Adipocyte (in vitro differentiated cells): ENCODE results near the gene TUBA1A.
A peak's percentile ranks its signal among the peaks of the same experiment; 100 is the strongest.
"Not testable (repeated sequence)": the region's sequence is repeated elsewhere in the genome, so short reads cannot be mapped to it uniquely, and the experiment has no call there.

ENCODE experiments used
- DNase-seq: peaks from one replicate; pipeline ENCODE4 v3.0.0-alpha.2; 2015; ENCODE audit warnings: low read depth
- H3K27me3 ChIP-seq: replicated peaks from 2 replicates; pipeline ENCODE4 v1.7.0; 2013; ENCODE audit warnings: mild to moderate bottlenecking, low read length, moderate library complexity; ENCODE audit not compliant: control insufficient read depth, insufficient read depth
- H3K36me3 ChIP-seq: 2 replicates; pipeline ENCODE4 v1.7.0; 2013; ENCODE audit warnings: low read length, mild to moderate bottlenecking, moderate library complexity; ENCODE audit not compliant: control insufficient read depth, insufficient read depth, severe bottlenecking
- H3K4me1 ChIP-seq: 2 replicates; pipeline ENCODE4 v1.7.0; 2013; ENCODE audit warnings: mild to moderate bottlenecking, low read length, moderate library complexity; ENCODE audit not compliant: control insufficient read depth, insufficient read depth
- H3K4me3 ChIP-seq: 2 replicates; pipeline ENCODE4 v1.7.0; 2013; ENCODE audit warnings: mild to moderate bottlenecking, low read length, moderate library complexity
- H3K9ac ChIP-seq: 2 replicates; pipeline ENCODE4 v1.7.0; 2013; ENCODE audit warnings: mild to moderate bottlenecking, low read length, moderate library complexity
- H3K9me3 ChIP-seq: 2 replicates; pipeline ENCODE4 v1.7.0; 2013; ENCODE audit warnings: mild to moderate bottlenecking, low read length, moderate library complexity; ENCODE audit not compliant: control insufficient read depth

TUBA1A gene

DNA sequence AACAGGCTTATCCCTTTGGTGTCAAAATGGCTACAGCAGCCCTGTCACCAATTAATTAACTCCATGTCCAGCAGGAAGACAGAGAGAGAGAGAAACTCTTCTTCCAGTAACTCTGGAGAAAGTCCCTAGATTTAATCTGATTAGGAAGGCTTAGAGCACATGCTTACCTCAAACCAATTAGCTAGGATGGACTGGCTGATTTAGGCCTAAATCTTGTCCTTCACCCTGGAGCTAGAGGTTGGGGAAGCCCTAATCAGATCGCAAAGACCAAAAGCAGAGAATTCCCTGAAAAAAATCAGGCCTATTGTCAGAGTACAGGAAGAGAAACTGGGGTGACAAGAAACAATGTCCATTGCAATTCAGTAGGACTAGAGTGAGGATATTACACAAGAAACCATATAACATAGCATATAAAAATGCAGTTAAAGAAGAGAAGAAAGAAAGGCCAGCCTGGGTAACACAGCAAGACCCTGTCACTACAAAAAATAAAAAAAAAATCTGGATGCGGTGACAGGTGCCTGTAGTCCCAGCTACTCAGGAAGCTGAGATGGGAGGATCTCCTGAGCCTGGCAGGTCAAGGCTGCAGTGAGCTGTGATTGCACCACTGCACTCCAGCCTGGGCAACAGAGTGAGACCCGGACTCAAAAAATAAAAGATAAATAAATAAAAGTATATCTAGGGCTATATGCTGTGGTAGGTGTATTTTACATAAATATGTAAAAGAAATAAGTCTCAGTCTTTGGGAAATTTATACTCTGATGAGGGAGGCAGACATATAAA lies 34.9 kb upstream of the TUBA1A start:
- no peaks in the 10 kb centered on the region for H3K27me3 ChIP-seq
- DNase-seq, result no peak
- H3K4me1 ChIP-seq, result peaks cover 8% of the 10 kb centered on the region
- no peaks in the 10 kb centered on the region for H3K9me3 ChIP-seq
- H3K9ac ChIP-seq, result no peak overlapping the region
- no peaks in the 10 kb centered on the region for H3K36me3 ChIP-seq
- H3K4me3 ChIP-seq, result no peak overlapping the region

GRCh38 chr12:49223122-49223521 lies 34.2 kb upstream of the TUBA1A start:
- Histone ChIP-seq H3K9me3 (no peaks in the 10 kb centered on the region), H3K36me3 (no peaks in the 10 kb centered on the region), H3K27me3 (no peaks in the 10 kb centered on the region), H3K4me3 (no peak overlapping the region), H3K4me1 (peaks cover 8% of the 10 kb centered on the region), H3K9ac (peak overlapping the region; percentile 56)
- no peak for DNase-seq

GRCh38 chr12:49220972-49221371 lies 32.1 kb upstream of the TUBA1A start:
- Histone ChIP-seq H3K9me3 (no peaks in the 10 kb centered on the region), H3K27me3 (no peaks in the 10 kb centered on the region), H3K36me3 (no peaks in the 10 kb centered on the region), H3K4me3 (no peak overlapping the region), H3K4me1 (peaks cover 8% of the 10 kb centered on the region), H3K9ac (no peak overlapping the region)
- no peak for DNase-seq

GRCh38 chr12:49219417-49220026 lies 30.6 kb upstream of the TUBA1A start:
- no peak for DNase-seq
- H3K27me3 ChIP-seq, result no peaks in the 10 kb centered on the region
- no peaks in the 10 kb centered on the region for H3K9me3 ChIP-seq
- H3K36me3 ChIP-seq, result no peaks in the 10 kb centered on the region
- no peak overlapping the region for H3K9ac ChIP-seq
- H3K4me1 ChIP-seq, result peaks cover 18% of the 10 kb centered on the region
- H3K4me3 ChIP-seq, result no peak overlapping the region

- DNase-seq, result no peak
- Histone ChIP-seq H3K9ac (no peak overlapping the region), H3K4me1 (peaks cover 18% of the 10 kb centered on the region), H3K27me3 (no peaks in the 10 kb centered on the region), H3K4me3 (no peak overlapping the region), H3K36me3 (no peaks in the 10 kb centered on the region), H3K9me3 (no peaks in the 10 kb centered on the region)
These were observed 23.7 kb upstream of the TUBA1A start for GRCh38 chr12:49212572-49212971.

DNA sequence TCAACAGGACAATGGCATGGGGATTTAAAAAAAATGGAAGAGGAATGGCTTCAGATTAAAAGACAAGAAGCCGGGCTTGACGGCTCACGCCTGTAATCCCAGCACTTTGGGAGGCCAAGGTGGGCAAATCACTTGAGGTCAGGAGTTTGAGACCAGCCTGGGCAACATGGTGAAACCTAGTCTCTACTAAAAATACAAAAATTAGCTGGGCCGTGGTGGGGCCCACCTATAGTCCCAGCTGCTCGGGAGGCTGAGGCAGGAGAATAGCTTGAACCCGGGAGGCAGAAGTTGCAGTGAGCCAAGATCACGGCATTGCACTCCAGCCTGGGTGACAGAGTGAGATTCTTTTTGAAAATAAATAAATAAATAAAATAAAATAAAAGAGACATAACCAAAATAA lies 21.8 kb upstream of the TUBA1A start:
- not testable (repeated sequence) for H3K27me3 ChIP-seq, H3K9me3 ChIP-seq, H3K9ac ChIP-seq, DNase-seq, H3K4me3 ChIP-seq, H3K36me3 ChIP-seq
- H3K4me1 ChIP-seq, result peaks cover 18% of the 10 kb centered on the region

DNA sequence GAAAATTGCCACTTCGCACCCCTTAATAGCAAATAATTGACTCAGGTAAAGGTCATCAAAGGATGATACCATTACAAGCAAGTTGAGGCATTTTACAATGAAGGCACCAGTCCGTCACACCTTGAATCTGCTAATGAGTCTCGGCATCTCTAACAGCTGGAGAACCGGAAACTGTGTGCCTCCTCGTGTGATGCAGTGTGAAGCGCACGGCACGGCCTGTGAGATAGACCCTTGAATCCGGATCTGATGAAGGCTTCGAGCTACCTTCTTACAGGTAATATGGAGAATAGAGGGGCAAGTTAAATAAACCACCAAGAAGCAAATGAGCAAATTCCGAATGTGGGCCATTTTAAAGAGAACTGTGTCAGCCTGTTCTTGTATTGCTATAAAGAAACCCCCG lies 19.8 kb upstream of the TUBA1A start:
- Histone ChIP-seq H3K27me3 (no peaks in the 10 kb centered on the region), H3K4me1 (peaks cover 3% of the 10 kb centered on the region), H3K9me3 (no peaks in the 10 kb centered on the region), H3K36me3 (no peaks in the 10 kb centered on the region), H3K9ac (no peak overlapping the region), H3K4me3 (no peak overlapping the region)
- no peak for DNase-seq

DNA sequence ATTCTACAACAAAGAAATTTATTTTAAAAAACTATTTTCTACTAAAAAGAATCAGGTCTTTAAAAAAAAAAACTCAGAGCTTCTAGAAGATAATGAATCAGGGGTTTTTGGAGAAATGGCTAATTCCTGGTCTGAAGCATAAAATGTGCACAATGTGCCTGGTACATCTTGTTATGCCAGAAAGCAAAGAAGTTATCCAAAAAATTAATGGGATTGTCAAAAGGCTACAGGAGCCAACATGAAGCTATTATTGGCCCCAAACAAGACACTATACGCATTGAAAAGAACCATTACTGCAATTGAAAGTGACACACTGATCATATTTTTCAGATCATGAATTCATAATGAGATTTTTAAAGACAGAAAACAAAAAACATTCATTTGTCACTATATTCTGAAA lies 19.3 kb upstream of the TUBA1A start:
- DNase-seq, result no peak
- Histone ChIP-seq H3K9ac (no peak overlapping the region), H3K27me3 (no peaks in the 10 kb centered on the region), H3K4me1 (no peaks in the 10 kb centered on the region), H3K4me3 (no peak overlapping the region), H3K36me3 (no peaks in the 10 kb centered on the region), H3K9me3 (no peaks in the 10 kb centered on the region)

- no peak overlapping the region for H3K9ac ChIP-seq
- peaks cover 8% of the 10 kb centered on the region for H3K4me1 ChIP-seq
- no peaks in the 10 kb centered on the region for H3K27me3 ChIP-seq
- no peak for DNase-seq
- no peaks in the 10 kb centered on the region for H3K9me3 ChIP-seq
- H3K36me3 ChIP-seq, result no peaks in the 10 kb centered on the region
- no peak overlapping the region for H3K4me3 ChIP-seq
These were observed 17.5 kb upstream of the TUBA1A start for GRCh38 chr12:49206389-49206788.

GRCh38 chr12:49201595-49202295 lies 12.9 kb upstream of the TUBA1A start:
- H3K4me3 ChIP-seq, result peak overlapping the region; percentile 27
- peaks cover 24% of the 10 kb centered on the region for H3K4me1 ChIP-seq
- no peaks in the 10 kb centered on the region for H3K36me3 ChIP-seq
- no peaks in the 10 kb centered on the region for H3K27me3 ChIP-seq
- DNase-seq, result peak; percentile 24
- no peaks in the 10 kb centered on the region for H3K9me3 ChIP-seq
- no peak overlapping the region for H3K9ac ChIP-seq

DNA sequence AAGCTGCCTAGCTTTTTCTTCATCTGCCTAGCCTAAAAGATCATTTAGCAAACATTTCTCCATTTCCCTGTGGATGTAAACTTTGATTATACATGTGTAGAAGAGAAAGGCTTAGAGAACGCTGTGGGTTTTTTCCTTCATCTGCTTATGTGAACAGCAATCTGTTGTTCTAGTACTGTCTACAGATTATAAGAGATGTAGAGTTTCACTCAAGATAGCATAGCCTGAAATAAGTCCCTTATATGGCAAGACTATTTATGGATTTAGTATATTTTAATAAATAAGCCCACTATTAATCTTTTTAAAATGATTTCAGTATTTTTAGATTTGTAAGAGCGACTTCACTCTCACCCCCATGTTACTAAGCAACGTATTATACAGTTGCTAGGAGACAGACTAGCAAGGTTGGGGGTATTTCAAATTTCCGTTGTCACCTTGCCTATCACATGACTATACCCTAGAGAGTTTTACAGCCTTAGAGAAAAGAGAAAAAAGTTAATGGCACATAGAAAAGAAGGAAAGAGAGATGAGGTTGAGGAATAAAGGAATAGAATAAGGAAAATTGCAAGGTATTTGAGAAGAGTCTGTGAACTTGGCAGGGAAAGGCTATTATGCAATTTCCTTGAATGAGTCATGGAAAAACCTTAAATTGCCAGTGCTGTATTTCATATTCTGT lies 12.2 kb upstream of the TUBA1A start:
- DNase-seq, result peak; percentile 93

More for the DNA sequence above, 12.2 kb upstream of the TUBA1A start:
- Histone ChIP-seq H3K27me3 (no peaks in the 10 kb centered on the region), H3K4me1 (peaks cover 25% of the 10 kb centered on the region), H3K4me3 (peak overlapping the region; percentile 30), H3K36me3 (no peaks in the 10 kb centered on the region), H3K9me3 (no peaks in the 10 kb centered on the region), H3K9ac (no peak overlapping the region)
